Thyroid gland (tissue), 4 donors: ENCODE results near the gene COL6A2.

Source experiments
- CTCF ChIP-seq, 6 experiments: fragments of 200-600 bp in 3 of 6; fragments of 450-650 bp in 3 of 6; sonication (generic) in 3 of 6; IDR thresholded peaks; one replicate each; pipeline ENCODE4 v1.5.1; 2016 to 2019; ENCODE audit warnings: antibody characterized with exemption in 6 of 6, mild to moderate bottlenecking in 2 of 6, inconsistent platforms in 1 of 6, moderate library complexity in 1 of 6
- POLR2A ChIP-seq, 2 donors: fragments of 450-650 bp; IDR thresholded peaks; one replicate each; pipeline ENCODE4 v1.6.1; 2017; ENCODE audit warnings: antibody characterized with exemption in 2 of 2, mild to moderate bottlenecking in 2 of 2, moderate library complexity in 1 of 2

DNA sequence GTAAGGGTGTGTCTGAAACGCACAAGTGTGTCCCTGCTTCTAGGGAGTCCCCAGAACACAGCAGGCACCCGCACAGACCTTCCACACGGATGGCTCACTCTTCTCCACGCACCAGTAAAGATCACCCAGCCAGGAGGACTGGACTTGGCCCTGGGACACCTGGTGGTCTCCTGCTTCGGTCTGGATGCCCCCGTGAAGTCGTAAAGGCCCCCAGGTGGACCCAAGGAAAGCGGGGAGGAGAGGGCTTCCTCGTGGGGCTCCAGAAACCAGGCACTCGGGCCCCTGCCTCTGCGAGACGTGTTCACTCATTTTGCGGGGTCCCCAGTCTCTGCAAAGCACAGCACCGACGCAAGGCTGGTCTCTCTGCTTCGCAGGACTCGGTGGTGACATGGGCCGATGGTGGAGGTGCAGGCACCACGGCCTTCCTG is 20.2 kb upstream of the COL6A2 start:
- TF ChIP-seq CTCF (IDR thresholded peaks at IDR 0.05) (no peak), POLR2A (IDR thresholded peaks at IDR 0.05) (no peak)
